ENCODE data around the gene KLK7.

The KLK7 gene

DNA sequence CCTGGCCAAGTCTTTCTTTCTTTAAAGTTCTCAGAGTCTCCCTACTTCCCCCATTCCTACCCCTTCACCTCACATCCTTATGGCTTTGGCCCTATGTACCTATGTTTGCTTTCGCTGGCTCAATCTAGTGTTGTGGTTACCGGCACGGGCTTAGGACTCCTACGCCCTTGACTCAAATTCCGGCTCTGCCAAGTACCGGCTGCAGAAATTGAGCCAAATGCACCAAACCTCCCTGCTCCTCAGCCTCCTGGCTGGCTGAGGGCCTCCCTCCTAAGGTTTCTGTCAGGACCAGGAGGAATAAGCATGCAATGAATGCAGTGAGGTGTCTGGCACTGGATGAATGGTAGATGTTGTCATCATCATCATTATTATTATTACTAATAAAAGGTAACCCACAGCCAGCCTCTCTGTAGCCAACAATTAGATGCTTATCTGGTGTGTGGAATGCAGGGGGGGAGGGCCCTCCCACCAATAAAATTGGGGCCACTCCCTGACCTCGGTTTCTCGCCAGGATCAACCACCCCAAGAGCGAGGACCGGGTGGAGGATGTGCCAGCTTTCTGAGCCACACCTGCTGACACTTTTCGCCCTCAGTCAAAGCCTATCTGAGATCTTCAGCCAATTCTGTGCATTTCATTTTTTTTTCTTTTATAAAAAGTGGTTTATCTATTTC, 51.6 kb downstream of the KLK7 start:
- no peaks in the 10 kb centered on the region for H3F3A ChIP-seq (ENCODE audit: insufficient read depth)
- no peak overlapping the region for H3K4me3 ChIP-seq (ENCODE audit: insufficient read depth, low read length, poor library complexity, severe bottlenecking)
- H3K79me2 ChIP-seq (ENCODE audit: insufficient read depth, low read length) = no peaks in the 10 kb centered on the region
- H4K20me1 ChIP-seq (ENCODE audit: low read depth, low read length) = no peaks in the 10 kb centered on the region
- TF ChIP-seq EZH2phosphoT487 (conservative IDR thresholded peaks at IDR 0.05; ENCODE audit: low read length) = no peak
- TF ChIP-seq, protein P1, sequence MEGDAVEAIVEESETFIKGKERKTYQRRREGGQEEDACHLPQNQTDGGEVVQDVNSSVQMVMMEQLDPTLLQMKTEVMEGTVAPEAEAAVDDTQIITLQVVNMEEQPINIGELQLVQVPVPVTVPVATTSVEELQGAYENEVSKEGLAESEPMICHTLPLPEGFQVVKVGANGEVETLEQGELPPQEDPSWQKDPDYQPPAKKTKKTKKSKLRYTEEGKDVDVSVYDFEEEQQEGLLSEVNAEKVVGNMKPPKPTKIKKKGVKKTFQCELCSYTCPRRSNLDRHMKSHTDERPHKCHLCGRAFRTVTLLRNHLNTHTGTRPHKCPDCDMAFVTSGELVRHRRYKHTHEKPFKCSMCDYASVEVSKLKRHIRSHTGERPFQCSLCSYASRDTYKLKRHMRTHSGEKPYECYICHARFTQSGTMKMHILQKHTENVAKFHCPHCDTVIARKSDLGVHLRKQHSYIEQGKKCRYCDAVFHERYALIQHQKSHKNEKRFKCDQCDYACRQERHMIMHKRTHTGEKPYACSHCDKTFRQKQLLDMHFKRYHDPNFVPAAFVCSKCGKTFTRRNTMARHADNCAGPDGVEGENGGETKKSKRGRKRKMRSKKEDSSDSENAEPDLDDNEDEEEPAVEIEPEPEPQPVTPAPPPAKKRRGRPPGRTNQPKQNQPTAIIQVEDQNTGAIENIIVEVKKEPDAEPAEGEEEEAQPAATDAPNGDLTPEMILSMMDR (IDR thresholded peaks at IDR 0.05; ENCODE audit: insufficient read depth, low read length, poor library complexity, severe bottlenecking) = no peak
- H3K4me2 ChIP-seq (ENCODE audit: low read depth, low read length, poor library complexity, severe bottlenecking) = no peak overlapping the region
- H3K36me3 ChIP-seq (ENCODE audit: low read length) = no peaks in the 10 kb centered on the region
- H3K27ac ChIP-seq (ENCODE audit: low read depth, low read length) = no peak overlapping the region
- H3K9ac ChIP-seq (ENCODE audit: low read length) = no peak overlapping the region
- no peaks in the 10 kb centered on the region for H3K9me3 ChIP-seq (ENCODE audit: insufficient read depth, low read length)
- no peaks in the 10 kb centered on the region for H3K27me3 ChIP-seq (ENCODE audit: low read length)
- no peak overlapping the region for H2AFZ ChIP-seq (ENCODE audit: low read depth, low read length, severe bottlenecking)
- H3K9me2 ChIP-seq (replicated peaks; ENCODE audit: insufficient read depth, low read length) = no peaks in the 10 kb centered on the region

- Histone ChIP-seq H3K79me2 (ENCODE audit: insufficient read depth, low read length) (no peaks in the 10 kb centered on the region), H3K27me3 (ENCODE audit: low read length) (no peaks in the 10 kb centered on the region), H3K9me3 (ENCODE audit: insufficient read depth, low read length) (no peaks in the 10 kb centered on the region), H3K9ac (ENCODE audit: low read length) (no peak overlapping the region), H3K36me3 (ENCODE audit: low read length) (no peaks in the 10 kb centered on the region), H2AFZ (ENCODE audit: low read depth, low read length, severe bottlenecking) (no peak overlapping the region), H3F3A (ENCODE audit: insufficient read depth) (no peaks in the 10 kb centered on the region), H3K4me2 (ENCODE audit: low read depth, low read length, poor library complexity, severe bottlenecking) (no peak overlapping the region), H3K4me3 (ENCODE audit: insufficient read depth, low read length, poor library complexity, severe bottlenecking) (no peak overlapping the region), H3K9me2 (replicated peaks; ENCODE audit: insufficient read depth, low read length) (no peaks in the 10 kb centered on the region), H4K20me1 (ENCODE audit: low read depth, low read length) (no peaks in the 10 kb centered on the region), H3K27ac (ENCODE audit: low read depth, low read length) (no peak overlapping the region)
- TF ChIP-seq, protein P1 (IDR thresholded peaks at IDR 0.05; ENCODE audit: insufficient read depth, low read length, poor library complexity, severe bottlenecking) = no peak
- no peak for TF ChIP-seq EZH2phosphoT487 (conservative IDR thresholded peaks at IDR 0.05; ENCODE audit: low read length)
Measured at GRCh38 chr19:50931023-50931422, 52.7 kb downstream of the KLK7 start.

- Histone ChIP-seq H3K4me3 (ENCODE audit: insufficient read depth, low read length, poor library complexity, severe bottlenecking) (no peak overlapping the region), H3K9ac (ENCODE audit: low read length) (no peak overlapping the region), H3K9me3 (ENCODE audit: insufficient read depth, low read length) (no peaks in the 10 kb centered on the region), H3K36me3 (ENCODE audit: low read length) (no peaks in the 10 kb centered on the region), H2AFZ (ENCODE audit: low read depth, low read length, severe bottlenecking) (no peak overlapping the region), H3K9me2 (replicated peaks; ENCODE audit: insufficient read depth, low read length) (no peaks in the 10 kb centered on the region), H3F3A (ENCODE audit: insufficient read depth) (no peaks in the 10 kb centered on the region), H4K20me1 (ENCODE audit: low read depth, low read length) (no peaks in the 10 kb centered on the region), H3K4me2 (ENCODE audit: low read depth, low read length, poor library complexity, severe bottlenecking) (no peak overlapping the region), H3K27me3 (ENCODE audit: low read length) (no peaks in the 10 kb centered on the region), H3K79me2 (ENCODE audit: insufficient read depth, low read length) (no peaks in the 10 kb centered on the region), H3K27ac (ENCODE audit: low read depth, low read length) (no peak overlapping the region)
- TF ChIP-seq EZH2phosphoT487 (conservative IDR thresholded peaks at IDR 0.05; ENCODE audit: low read length) = no peak
Measured at GRCh38 chr19:50928831-50929230, 54.9 kb downstream of the KLK7 start.

Data from SU-DHL-6 (cell line).